Activated naive CD8-positive, alpha-beta T cell treated with anti-CD3 and anti-CD28 coated beads for 36 hours (primary cell): ENCODE data around the gene APBA2. TPM values are rescaled to one million over a fixed set of nuclear protein-coding genes. Genes with fewer than 3 reads are reported as not detected.

Experiments
- DNase-seq: peaks from one replicate; pipeline ENCODE4 v3.0.0; 2021
- H3K27ac Mint-ChIP-seq: one replicate; pipeline ENCODE4 v1.8.0; 2022; ENCODE audit warnings: mild to moderate bottlenecking, moderate library complexity, mixed read lengths
- H3K27me3 Mint-ChIP-seq: one replicate; pipeline ENCODE4 v1.8.0; 2022; ENCODE audit warnings: mild to moderate bottlenecking, mixed read lengths
- H3K36me3 Mint-ChIP-seq: one replicate; pipeline ENCODE4 v1.8.0; 2021; ENCODE audit warnings: mild to moderate bottlenecking, mixed read lengths
- H3K4me1 Mint-ChIP-seq: one replicate; pipeline ENCODE4 v1.8.0; 2021; ENCODE audit warnings: mixed read lengths
- H3K4me3 Mint-ChIP-seq: one replicate; pipeline ENCODE4 v1.8.0; 2022; ENCODE audit warnings: mild to moderate bottlenecking, moderate library complexity, mixed read lengths
- H3K9me3 Mint-ChIP-seq: one replicate; pipeline ENCODE4 v1.8.0; 2022; ENCODE audit warnings: mixed read lengths
- total RNA-seq, 2 experiments: library from RNA; stranded (reverse); gene quantifications; one replicate each; pipeline ENCODE4 v1.2.3, GENCODE V29; 2021

Gene APBA2
- total RNA-seq, 2 experiments from 2014 or later: 29.2 to 34.1 TPM

- no peak for DNase-seq
- Mint-ChIP-seq H3K27me3 (no peaks in the 10 kb centered on the region), H3K27ac (no peak overlapping the region), H3K4me1 (no peaks in the 10 kb centered on the region), H3K36me3 (peaks cover 2% of the 10 kb centered on the region), H3K9me3 (no peaks in the 10 kb centered on the region), H3K4me3 (no peak overlapping the region)
These were observed 221.6 kb downstream of the APBA2 start for GRCh38 chr15:29107291-29107890.

GRCh38 chr15:29107971-29108645 lies 222.3 kb downstream of the APBA2 start:
- Mint-ChIP-seq H3K4me1 (no peaks in the 10 kb centered on the region), H3K27ac (no peak overlapping the region), H3K9me3 (no peaks in the 10 kb centered on the region)

DNA sequence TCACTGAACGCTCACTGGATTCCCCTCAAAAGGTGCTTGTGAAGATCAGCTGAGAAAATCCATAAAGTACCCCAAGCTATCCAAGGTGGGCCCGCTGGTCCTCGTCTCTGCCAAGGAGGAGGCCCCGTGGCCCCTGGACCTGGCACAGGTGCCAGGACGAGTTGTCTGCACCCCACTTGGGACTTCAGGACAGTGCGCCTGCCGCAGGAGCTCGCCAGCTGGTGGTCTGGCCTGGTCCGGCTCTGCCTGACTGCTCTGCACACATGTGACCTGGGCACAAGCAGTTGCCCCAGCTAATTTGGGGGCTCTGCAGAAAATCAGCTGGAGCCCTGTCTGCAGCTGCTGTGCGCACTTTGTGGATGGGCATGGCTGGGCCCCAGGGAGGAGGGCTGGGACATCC lies 224.0 kb downstream of the APBA2 start:
- Mint-ChIP-seq H3K27ac (no peak overlapping the region), H3K4me3 (no peak overlapping the region), H3K36me3 (peaks cover 5% of the 10 kb centered on the region), H3K9me3 (no peaks in the 10 kb centered on the region), H3K4me1 (peaks cover 10% of the 10 kb centered on the region), H3K27me3 (no peaks in the 10 kb centered on the region)
- DNase-seq: no peak

More at GRCh38 chr15:29107971-29108645, 222.3 kb downstream of the APBA2 start:
- Mint-ChIP-seq H3K4me3 (no peak overlapping the region), H3K36me3 (no peaks in the 10 kb centered on the region), H3K27me3 (no peaks in the 10 kb centered on the region)
- DNase-seq: no peak

DNA sequence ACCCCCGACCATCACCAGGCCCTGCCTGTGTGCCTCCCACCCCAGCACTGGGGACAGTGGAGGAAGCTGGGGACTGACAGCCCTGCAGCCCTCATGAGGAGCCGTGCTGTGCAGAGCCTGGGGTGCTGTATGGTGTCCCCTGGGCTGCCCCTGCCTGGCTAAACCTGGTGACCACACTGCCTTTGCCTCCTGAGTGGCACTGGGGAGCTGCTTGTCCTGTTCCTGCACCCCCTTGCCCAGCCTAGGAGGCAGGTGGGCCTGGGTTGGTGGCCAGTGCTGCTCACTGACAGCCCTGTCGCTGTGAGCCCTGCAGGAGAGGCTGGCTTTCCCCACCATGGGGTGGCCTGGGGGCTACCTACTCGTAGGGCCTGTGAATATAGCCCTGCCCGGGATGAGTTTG lies 224.4 kb downstream of the APBA2 start:
- no peaks in the 10 kb centered on the region for H3K27me3 Mint-ChIP-seq
- no peak overlapping the region for H3K4me3 Mint-ChIP-seq
- no peaks in the 10 kb centered on the region for H3K9me3 Mint-ChIP-seq
- peaks cover 12% of the 10 kb centered on the region for H3K4me1 Mint-ChIP-seq
- no peak for DNase-seq
- no peak overlapping the region for H3K27ac Mint-ChIP-seq
- peaks cover 5% of the 10 kb centered on the region for H3K36me3 Mint-ChIP-seq

DNA sequence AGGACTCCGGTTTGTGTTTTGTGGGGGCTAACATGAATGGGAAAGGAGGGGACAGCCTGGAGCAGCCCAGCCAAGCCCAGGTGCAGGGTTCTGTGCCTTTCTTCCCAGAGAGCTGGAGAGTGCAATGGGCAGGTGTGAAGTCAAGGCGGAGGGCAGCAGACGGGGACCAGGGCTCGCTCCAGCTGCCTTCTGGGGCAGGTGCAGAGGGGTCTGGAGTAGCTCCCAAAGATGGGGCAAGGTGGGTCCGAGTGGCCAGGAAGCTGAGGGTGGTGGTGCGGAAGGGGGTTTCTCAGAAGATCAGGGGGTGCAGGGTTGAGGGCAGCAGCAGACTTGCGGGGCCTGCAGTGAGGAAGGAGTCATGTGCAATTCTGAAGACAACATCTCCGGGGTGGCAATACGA lies 225.0 kb downstream of the APBA2 start:
- Mint-ChIP-seq H3K9me3 (no peaks in the 10 kb centered on the region), H3K27ac (no peak overlapping the region), H3K27me3 (no peaks in the 10 kb centered on the region), H3K4me1 (peaks cover 12% of the 10 kb centered on the region), H3K4me3 (no peak overlapping the region), H3K36me3 (peaks cover 5% of the 10 kb centered on the region)
- no peak for DNase-seq

DNA sequence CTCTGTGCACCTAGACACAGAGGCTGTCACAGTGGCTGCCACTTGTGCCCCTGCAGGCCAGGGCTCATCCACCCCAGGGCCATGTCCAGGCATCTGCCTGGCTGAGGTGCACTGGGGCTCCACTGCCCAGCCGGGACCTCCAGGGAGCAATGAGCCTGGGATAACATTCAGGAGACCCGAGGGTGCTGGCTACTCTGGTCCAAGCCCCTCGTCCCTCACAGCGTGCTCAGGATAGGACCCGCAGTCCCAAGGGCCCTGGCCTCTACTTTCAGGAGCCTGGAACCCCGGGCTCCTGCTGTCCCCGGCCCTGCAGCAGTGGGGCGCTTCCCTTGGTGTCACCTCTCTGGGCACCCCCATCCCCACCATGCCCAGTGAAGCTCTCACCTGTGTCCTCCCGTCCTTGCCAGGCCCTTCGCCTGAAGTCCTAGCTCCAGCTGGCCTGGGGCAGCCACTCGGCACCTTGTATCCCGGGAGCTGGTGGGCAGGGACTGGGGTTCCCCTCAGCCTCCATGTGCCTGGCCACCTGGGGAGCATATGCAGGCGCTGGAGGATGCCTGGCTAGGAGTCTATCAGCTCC lies 226.0 kb downstream of the APBA2 start:
- Mint-ChIP-seq H3K27me3 (no peaks in the 10 kb centered on the region), H3K36me3 (peaks cover 5% of the 10 kb centered on the region), H3K9me3 (no peaks in the 10 kb centered on the region), H3K4me3 (no peak overlapping the region), H3K27ac (no peak overlapping the region), H3K4me1 (peaks cover 12% of the 10 kb centered on the region)
- no peak for DNase-seq

DNA sequence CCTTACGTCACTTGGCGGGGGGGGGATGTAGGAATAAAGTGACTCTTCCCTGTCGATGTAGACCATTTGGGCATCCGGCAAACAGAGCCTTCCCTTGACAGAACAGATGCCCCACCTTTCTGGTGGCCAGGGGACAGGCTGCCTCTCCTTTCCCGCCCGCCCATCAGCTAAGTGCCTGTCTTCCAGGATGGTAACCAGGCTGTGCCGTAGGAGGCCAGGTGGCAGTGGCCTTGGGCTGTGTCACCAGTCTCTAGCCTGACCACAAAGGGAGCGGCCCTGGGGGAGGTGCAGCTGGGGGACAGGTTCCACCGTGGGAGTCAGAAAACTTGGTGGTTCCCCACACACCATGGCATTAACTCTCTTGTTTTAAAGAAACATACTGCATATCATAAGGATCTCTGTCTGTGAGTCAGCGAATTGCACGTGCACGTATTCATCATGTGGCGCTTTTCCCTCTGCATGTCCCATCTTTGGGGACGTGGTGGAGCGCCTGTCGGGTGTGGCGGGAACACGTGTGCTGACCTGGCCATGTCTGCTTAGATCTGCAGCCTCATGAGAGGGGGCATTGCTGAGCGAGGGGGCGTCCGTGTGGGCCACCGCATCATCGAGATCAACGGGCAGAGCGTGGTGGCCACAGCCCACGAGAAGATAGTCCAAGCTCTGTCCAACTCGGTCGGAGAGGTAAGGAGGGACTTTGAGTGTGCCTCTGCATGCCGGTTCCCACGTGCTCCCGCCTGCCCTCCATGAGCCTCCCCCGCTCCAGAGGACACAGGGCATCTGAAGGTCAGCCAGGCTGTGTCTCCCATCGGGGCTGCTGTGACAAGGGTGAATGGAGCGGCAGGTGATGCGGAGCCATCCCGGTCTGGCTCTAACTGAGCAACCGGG lies 227.8 kb downstream of the APBA2 start:
- Mint-ChIP-seq H3K36me3 (peaks cover 5% of the 10 kb centered on the region), H3K27ac (peak overlapping the region; percentile 32), H3K27me3 (no peaks in the 10 kb centered on the region), H3K4me3 (no peak overlapping the region), H3K9me3 (no peaks in the 10 kb centered on the region), H3K4me1 (peaks cover 12% of the 10 kb centered on the region)
- no peak for DNase-seq

- no peak for DNase-seq
- Mint-ChIP-seq H3K27ac (peak overlapping the region; percentile 4), H3K27me3 (no peaks in the 10 kb centered on the region), H3K9me3 (no peaks in the 10 kb centered on the region), H3K36me3 (peaks cover 5% of the 10 kb centered on the region), H3K4me1 (peaks cover 12% of the 10 kb centered on the region), H3K4me3 (peak overlapping the region; percentile 46)
These were observed 228.7 kb downstream of the APBA2 start for GRCh38 chr15:29114221-29115092.

DNA sequence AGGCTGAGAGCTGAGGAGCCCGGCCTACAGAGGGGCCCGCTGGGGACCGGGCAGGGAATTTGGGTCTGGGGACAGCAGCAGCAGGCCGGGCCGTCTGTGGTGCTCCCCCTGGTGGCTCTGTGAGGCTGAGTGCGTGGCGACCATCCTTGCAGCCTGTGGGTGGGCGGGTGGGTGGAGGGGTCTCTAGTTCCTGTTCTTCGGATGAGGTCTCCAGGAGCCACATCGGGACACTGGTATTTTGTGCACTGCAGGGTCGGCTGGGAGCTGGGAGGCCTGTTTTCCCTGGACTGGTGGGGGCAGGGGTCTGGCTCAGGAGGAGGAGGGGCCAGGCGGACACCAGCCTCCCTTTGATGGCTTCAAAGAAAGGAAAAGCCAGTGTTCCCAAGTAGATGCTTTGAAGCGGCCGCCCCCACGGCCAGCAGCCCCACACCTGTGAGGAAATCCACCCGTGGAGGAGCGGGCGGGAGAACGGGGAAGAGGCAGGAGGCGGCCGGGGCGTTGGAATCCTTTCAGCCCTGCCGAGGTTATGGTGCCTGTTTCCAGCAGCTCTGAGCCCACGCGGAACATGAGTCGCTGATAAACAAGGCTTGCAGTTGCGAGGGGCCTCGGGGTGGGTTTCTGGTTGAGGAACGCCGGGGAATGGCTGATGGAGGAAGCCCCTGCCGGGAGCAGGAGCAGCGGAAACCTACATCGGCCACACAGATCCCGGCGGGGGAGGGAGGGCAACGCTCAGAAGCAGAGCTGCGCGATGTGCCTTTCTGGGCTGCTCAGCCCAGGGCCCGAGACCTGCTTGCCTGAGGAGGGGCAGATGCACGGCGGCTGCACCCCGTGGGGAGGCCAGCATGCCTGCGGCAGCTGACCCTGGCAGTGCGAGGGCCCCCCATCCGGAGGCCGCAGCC lies 229.6 kb downstream of the APBA2 start:
- H3K36me3 Mint-ChIP-seq: peaks cover 5% of the 10 kb centered on the region
- H3K27ac Mint-ChIP-seq: no peak overlapping the region
- H3K4me1 Mint-ChIP-seq: peaks cover 12% of the 10 kb centered on the region
- peak; percentile 23 for DNase-seq
- H3K9me3 Mint-ChIP-seq: no peaks in the 10 kb centered on the region
- H3K27me3 Mint-ChIP-seq: no peaks in the 10 kb centered on the region
- no peak overlapping the region for H3K4me3 Mint-ChIP-seq

DNA sequence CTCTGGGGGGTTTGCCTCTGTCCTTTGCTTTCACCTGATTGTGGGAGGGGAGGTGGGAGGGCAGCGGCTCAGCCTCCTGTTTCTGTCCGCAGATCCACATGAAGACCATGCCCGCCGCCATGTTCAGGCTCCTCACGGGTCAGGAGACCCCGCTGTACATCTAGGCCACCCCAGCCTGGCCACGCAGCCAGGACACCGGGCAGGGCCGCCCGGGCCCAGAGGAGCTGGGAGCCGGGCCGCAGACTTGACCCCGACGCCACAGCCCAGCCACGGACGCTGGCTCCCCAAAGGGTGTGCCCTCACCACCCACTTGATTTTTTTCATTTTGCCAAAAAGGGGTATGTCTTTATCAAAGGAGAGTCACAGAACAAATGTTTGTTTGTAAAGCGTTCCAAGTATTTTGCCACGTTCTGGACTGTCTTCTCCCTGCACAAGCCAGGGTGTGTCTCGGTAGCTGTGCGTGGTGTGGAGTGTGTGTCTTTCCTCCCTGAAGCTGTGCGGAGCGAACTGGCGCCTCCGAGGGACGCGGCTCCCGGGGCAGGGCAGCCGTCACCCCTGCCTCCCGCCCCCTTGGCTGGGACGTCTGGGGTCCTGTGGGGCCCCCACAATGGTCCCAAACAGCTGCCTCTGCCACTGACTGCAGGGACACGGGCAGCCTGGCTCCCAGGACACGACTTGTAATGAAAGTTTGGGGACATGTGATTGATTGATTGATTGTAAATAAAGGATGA lies 231.4 kb downstream of the APBA2 start:
- no peaks in the 10 kb centered on the region for H3K9me3 Mint-ChIP-seq
- H3K36me3 Mint-ChIP-seq: peaks cover 5% of the 10 kb centered on the region
- H3K27me3 Mint-ChIP-seq: no peaks in the 10 kb centered on the region
- H3K4me3 Mint-ChIP-seq: no peak overlapping the region
- DNase-seq: no peak
- peaks cover 12% of the 10 kb centered on the region for H3K4me1 Mint-ChIP-seq
- H3K27ac Mint-ChIP-seq: no peak overlapping the region

DNA sequence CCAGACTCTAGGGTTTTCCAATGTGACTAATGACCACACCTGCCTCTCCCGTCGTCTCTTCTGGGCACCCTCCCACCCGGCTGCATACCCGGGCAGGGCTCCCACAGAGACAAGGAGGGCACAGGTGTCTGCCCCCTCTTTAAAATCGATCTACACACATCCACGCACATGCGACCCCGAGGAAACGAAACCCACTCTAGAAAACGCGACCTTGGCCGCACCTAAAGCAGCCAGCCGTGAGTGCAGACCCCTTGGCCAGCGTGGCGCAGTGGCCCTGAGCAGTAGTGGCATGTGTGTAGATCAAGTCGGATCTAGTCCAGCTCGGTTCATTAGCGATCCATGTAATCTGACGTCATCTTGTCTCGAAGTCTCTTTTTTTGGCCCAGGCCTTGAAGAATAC lies 232.0 kb downstream of the APBA2 start:
- Mint-ChIP-seq H3K4me3 (no peak overlapping the region), H3K27me3 (no peaks in the 10 kb centered on the region), H3K9me3 (no peaks in the 10 kb centered on the region), H3K4me1 (peaks cover 12% of the 10 kb centered on the region), H3K36me3 (peaks cover 5% of the 10 kb centered on the region), H3K27ac (no peak overlapping the region)
- no peak for DNase-seq

GRCh38 chr15:29119847-29120246 lies 234.1 kb downstream of the APBA2 start:
- Mint-ChIP-seq H3K27me3 (no peaks in the 10 kb centered on the region), H3K27ac (no peak overlapping the region), H3K9me3 (no peaks in the 10 kb centered on the region), H3K36me3 (no peaks in the 10 kb centered on the region), H3K4me3 (no peak overlapping the region), H3K4me1 (peaks cover under 1% of the 10 kb centered on the region)
- DNase-seq: no peak
